AG04450 (cell line): ENCODE data around the gene ATP1B3. TPM values are rescaled to one million over a fixed set of nuclear protein-coding genes. Genes with fewer than 3 reads are reported as not detected.

Experiments used
- CTCF ChIA-PET: fragments of 300-600, 350-600 bp; formaldehyde crosslinking; extraction: SDS; loops from one replicate; lab custom pipeline; 2022; ENCODE audit warnings: antibody characterized with exemption, inconsistent platforms; lab: Charles Lee
- POLR2A ChIA-PET: fragments of 350-600 bp; formaldehyde crosslinking; extraction: SDS; loops from one replicate; lab custom pipeline; 2021; ENCODE audit warnings: antibody characterized with exemption, inconsistent platforms; lab: Yijun Ruan, JAX
- DNase-seq: peaks from one replicate; pipeline ENCODE4 v3.0.0-alpha.2; 2011; ENCODE audit warnings: low read depth, low spot score
- H3K27ac ChIP-seq: one replicate; pipeline ENCODE4 v1.5.1; 2012; ENCODE audit warnings: low read depth, low read length, control low read depth
- H3K27me3 ChIP-seq: one replicate; pipeline ENCODE4 v1.6.0; 2012; ENCODE audit warnings: low read length; ENCODE audit not compliant: control insufficient read depth, insufficient read depth
- H3K4me3 ChIP-seq: 2 replicates; pipeline ENCODE4 v1.5.1; 2011; ENCODE audit warnings: mild to moderate bottlenecking, low read depth, low read length, control low read depth
- H3K9me3 ChIP-seq: 2 replicates; pipeline ENCODE4 v1.5.1; 2012; ENCODE audit warnings: low read length; ENCODE audit not compliant: control insufficient read depth, insufficient read depth
- CTCF ChIP-seq: IDR thresholded peaks from 2 replicates; pipeline ENCODE4 v1.5.1; 2011; ENCODE audit warnings: low read depth, low read length, control low read depth, inconsistent platforms
- polyA plus RNA-seq: library from polyadenylated mRNA; depleted of rRNA; stranded (reverse); fragments of >200 nt; gene quantifications from 2 replicates; pipeline ENCODE4 v1.2.3, GENCODE V29; 2011

The ATP1B3 gene
- polyA plus RNA-seq, 1 experiment: 199 TPM

- Histone ChIP-seq H3K4me3 (no peak overlapping the region), H3K27me3 (no peaks in the 10 kb centered on the region), H3K9me3 (peaks cover 3% of the 10 kb centered on the region; the same call in 1 of the 2 replicates), H3K27ac (no peak overlapping the region)
- CTCF ChIA-PET: interaction anchor here (0.6 to 2.4 kb wide), 4 partner anchors 16 to 21 kb away, joined by 4 to 11 read pairs (median 8); no protein-coding TSS in a partner anchor
- TF ChIP-seq CTCF: no peak
- no peak for DNase-seq
- POLR2A ChIA-PET: interaction anchor here (1.2 kb wide), 1 partner anchor 20 kb away, joined by 3 read pairs; no protein-coding TSS in a partner anchor
Observed at GRCh38 chr3:141895731-141896130, 19.3 kb downstream of the ATP1B3 start.

GRCh38 chr3:141898908-141899307 lies 22.5 kb downstream of the ATP1B3 start:
- H3K27ac ChIP-seq: no peak overlapping the region
- DNase-seq: no peak
- POLR2A ChIA-PET: no interaction called here
- H3K9me3 ChIP-seq: peaks cover 3% of the 10 kb centered on the region; the same call in 1 of the 2 replicates
- CTCF ChIA-PET: no interaction called here
- no peak for TF ChIP-seq CTCF
- H3K27me3 ChIP-seq: no peaks in the 10 kb centered on the region
- no peak overlapping the region for H3K4me3 ChIP-seq

- DNase-seq: no peak
- CTCF ChIA-PET: interaction anchor here (0.9 to 6.3 kb wide), 3 partner anchors 13 to 162 kb away, joined by 5 to 41 read pairs (median 5); partner anchors contain the start of gene RNF7
- TF ChIP-seq CTCF: no peak
- POLR2A ChIA-PET: no interaction called here
- Histone ChIP-seq H3K9me3 (peaks cover 3% of the 10 kb centered on the region; the same call in 1 of the 2 replicates), H3K27ac (no peak overlapping the region), H3K27me3 (no peaks in the 10 kb centered on the region), H3K4me3 (no peak overlapping the region)
Observed at GRCh38 chr3:141900343-141900742, 23.9 kb downstream of the ATP1B3 start.

GRCh38 chr3:141901914-141902313 lies 25.5 kb downstream of the ATP1B3 start:
- no peak overlapping the region for H3K4me3 ChIP-seq
- POLR2A ChIA-PET: no interaction called here
- DNase-seq: no peak
- H3K27ac ChIP-seq: no peak overlapping the region
- no peaks in the 10 kb centered on the region for H3K27me3 ChIP-seq
- CTCF ChIA-PET: interaction anchor here (2.0 to 6.3 kb wide), 2 partner anchors 12 to 27 kb away, joined by 5 to 41 read pairs; no protein-coding TSS in a partner anchor
- no peak for TF ChIP-seq CTCF
- peaks cover 3% of the 10 kb centered on the region; the same call in 1 of the 2 replicates for H3K9me3 ChIP-seq

GRCh38 chr3:141904203-141904602 lies 27.8 kb downstream of the ATP1B3 start:
- ChIA-PET POLR2A (interaction anchor here (1.0 kb wide), 1 partner anchor 19 kb away, joined by 4 read pairs; no protein-coding TSS in a partner anchor), CTCF (interaction anchor here (1.6 to 6.3 kb wide), 2 partner anchors 9 to 29 kb away, joined by 5 to 41 read pairs; no protein-coding TSS in a partner anchor)
- Histone ChIP-seq H3K9me3 (peaks cover 3% of the 10 kb centered on the region; the same call in 1 of the 2 replicates), H3K27ac (no peak overlapping the region), H3K27me3 (no peaks in the 10 kb centered on the region), H3K4me3 (no peak overlapping the region)
- TF ChIP-seq CTCF: no peak
- DNase-seq: no peak
